ENCODE data around the gene EPB41L2.
"Not testable (repeated sequence)": the region's sequence is repeated elsewhere in the genome, so short reads cannot be mapped to it uniquely, and the experiment has no call there.

Gene EPB41L2

DNA sequence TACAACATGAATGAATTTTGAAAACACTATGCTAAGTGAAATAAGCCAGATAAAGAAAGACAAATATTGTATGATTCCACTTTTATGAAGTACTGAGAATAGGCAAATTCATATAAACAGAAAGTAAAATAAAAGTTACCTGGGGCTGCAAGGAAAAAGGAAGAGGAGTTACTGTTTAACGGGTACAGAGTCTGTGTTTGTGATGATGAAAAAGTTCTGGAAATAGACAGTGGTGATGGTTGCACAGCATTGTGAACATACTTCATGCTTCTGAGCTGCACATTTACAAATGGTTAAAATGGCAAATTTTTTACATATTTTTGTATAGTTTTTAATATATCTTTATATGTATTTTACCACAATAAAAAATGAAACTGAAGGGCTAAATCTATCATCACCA is 29.4 kb downstream of the EPB41L2 start:
- no peak for DNase-seq

DNA sequence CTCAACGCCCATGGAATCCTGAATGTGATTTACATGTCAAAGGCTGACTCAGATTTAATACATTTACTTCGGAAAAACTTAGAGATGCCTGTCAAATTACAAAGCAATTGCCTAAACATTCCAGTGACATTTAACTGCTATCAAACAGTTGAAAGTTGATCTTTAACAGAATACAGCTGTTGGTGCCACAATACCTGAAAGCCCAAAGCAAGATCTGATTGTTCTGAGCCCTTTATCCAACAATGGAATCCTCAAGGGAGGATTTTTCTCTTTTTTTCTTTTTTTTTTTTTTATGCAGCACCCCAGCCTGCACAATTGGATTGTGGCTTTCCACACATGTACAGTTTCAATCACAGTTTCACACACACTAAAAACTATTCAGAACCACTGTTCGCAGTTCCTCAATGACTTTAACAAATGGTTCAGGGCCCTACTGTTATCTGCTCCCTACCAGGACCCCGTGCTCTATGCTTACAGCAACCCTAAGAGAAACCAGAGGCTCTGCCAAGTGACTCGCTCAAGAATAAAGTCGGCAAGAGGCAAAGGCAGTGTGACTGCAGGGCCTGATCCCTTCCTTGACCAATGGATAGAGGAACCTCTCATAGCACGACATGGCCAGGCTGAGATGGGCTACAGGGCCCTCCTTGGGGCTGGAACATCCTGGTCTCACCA is 33.3 kb downstream of the EPB41L2 start:
- DNase-seq = no peak

DNA sequence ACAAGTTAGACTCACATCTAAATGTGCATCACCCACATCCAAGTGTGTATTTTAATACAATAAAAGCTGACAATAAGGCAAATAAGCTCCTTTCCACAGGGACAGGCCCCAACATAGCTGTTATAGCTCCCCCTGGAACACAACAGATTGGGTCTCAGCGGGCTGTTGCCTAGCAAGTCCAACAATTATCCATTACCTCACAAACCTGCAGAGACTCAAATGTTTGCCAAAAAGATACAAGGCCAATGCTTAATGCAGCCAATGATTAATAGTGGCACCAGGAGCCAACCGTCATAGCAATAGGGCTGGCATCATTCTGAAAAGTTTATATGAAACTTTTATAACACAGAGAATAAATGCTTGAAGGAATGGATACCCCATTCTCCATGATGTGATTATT is 35.7 kb downstream of the EPB41L2 start:
- no peak for DNase-seq

DNA sequence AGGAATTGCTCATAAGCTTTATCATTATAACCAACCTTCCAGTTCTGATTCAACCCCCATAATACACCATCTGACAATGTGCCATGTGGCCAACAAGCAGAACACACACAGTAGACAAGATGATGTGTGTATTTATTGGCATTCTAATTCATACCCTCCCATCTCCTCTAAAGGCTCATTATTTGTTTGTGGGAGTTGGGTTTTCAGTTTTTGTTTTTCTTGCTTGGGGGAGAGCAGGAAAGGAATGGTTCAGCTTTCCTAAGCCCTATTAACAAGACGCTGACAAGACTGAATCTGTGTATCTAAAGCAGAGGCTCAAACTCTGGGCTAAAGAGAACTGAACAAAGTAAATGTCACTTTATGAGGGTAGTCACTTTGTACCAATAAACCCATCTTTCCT is 36.8 kb downstream of the EPB41L2 start:
- DNase-seq = no peak

DNA sequence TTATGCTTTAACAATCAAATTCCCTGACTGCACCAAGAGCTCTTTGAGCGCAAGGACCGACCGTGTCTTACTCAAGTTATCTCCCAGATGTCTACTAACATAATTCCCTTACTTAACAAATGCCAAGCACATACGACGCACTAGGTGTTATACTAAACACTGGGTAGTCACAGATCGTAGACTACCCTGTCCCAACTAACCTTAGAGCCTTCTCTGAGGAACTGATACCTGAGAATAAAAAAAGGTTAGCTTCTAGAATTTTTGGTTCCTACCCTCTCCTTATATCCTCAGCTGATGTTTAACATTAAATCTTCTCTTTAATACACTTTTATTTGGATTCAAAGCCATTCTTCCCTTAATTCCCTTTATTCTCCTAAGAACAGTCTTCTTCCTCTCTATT is 38.5 kb downstream of the EPB41L2 start:
- no peak for DNase-seq

DNA sequence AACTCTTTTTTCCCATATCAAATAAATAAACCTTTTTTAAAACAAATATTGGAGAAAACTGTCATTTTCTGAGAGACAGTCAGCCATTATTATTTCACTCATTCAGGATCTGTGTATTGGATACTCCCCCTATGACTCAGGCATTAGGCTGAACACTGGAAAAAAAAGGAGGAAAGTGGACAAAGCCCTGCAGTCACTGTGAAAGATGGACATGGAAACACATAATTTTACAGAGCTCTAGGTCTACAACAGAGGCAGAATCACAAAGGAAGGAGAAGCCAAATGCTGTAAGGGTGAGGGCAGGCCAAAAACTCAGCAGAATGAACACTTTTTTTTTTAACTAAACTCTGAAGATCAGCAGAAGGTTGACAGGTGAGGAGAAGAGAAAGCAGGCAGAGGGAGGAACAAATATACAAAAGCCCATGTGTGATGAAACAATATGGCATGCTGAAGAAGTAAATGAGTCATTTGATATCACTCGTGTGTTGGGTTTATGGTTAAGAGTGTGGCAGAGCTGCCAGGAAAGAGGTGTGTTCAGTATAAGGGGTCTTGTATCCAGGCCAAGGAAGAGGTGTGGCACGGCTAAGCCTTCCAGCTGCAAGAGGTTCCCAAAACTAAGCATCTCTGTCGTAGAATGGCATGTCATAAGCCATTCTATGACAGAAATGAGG is 39.1 kb downstream of the EPB41L2 start:
- no peak for DNase-seq

DNA sequence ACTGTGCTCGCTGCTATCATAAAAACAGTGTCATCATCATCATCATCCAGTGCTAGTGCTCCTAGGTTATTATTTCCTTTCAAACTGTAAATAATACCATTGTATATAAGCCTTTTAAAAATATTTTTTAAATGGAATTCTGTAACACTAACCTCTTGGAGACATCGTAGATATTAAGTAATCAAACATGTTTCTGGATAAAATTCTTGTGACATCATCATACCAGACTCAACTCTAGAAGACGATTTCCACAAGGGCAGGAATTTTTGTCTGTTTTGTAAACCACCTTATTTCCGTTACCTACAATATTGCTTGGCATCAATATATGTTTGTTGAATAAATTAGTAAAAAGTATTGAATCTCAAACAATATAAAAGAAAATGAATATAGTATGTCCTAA is 40.4 kb downstream of the EPB41L2 start:
- DNase-seq = no peak

DNA sequence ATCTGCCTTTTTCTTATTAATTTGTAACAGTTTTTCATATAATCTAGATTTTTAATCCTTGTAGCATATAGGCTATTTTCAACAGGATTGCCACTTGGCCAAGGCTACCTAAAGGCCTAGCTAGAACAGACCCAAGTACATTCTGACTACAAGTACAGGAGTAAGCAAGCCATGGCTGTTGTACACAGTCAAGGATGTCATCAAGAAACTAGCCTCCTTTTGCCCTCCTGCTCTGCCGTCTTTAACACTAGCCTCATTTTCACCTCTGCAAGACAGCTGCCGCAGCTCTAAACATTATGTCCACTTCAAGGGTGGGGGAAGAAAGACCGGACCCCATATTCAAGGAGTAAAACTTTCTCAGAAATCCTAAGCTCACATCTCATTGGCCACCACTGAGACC is 45.1 kb downstream of the EPB41L2 start:
- DNase-seq = no peak

DNA sequence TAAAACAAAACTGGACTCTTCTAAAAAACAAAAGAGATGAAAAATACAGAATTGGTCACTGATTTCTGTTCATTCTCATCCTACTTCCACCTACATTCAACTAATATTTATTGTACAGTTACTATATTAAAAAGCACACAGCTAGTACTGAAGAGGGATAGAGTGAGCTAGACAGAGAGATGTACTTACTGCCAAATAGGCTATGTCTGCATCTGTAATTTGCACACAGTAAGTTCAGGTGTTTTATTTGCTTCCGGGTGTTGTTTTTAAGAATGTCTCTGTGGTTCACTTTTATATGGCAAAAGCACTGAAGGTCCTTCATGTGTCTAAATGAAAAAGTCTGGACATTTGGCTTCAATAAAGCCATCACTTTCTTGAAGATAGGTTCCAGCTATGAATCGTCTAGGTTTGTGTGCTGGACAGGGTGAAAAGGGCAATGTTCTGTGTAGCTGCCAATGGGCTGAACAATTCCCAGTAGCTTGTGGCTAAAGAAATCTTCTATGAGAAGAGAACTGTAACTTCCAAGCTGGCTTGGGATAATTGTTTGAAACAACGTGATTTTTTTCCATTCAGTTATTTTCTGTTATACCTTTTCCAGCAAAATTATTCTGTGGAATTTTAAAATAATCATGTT is 47.3 kb downstream of the EPB41L2 start:
- no peak for DNase-seq

DNA sequence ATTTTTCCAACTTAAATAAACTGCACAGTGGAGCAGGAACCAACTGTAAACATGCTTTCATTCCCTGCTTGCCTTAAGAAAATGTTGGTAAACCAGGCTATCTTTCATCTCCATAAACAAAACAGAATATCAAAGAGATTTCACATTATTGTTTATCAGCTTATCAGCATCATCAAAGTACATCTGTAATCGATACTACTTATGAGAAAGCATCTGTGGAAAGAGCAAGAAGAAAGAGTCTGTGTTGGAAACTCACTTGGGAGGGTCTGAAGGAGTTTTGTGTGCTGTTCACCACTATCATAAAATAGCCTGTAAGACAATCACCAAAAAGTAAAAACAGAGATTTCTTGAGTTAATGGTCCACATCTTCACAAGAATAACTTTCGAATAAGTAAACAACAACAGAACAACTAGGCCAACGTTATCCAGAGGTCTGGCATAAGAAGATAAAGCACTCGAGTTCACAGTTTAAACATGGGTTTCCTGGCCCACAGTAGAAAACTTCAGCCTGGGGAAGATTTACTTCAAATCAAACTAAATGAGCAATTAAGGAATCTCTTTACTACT is 47.9 kb downstream of the EPB41L2 start:
- no peak for DNase-seq

DNA sequence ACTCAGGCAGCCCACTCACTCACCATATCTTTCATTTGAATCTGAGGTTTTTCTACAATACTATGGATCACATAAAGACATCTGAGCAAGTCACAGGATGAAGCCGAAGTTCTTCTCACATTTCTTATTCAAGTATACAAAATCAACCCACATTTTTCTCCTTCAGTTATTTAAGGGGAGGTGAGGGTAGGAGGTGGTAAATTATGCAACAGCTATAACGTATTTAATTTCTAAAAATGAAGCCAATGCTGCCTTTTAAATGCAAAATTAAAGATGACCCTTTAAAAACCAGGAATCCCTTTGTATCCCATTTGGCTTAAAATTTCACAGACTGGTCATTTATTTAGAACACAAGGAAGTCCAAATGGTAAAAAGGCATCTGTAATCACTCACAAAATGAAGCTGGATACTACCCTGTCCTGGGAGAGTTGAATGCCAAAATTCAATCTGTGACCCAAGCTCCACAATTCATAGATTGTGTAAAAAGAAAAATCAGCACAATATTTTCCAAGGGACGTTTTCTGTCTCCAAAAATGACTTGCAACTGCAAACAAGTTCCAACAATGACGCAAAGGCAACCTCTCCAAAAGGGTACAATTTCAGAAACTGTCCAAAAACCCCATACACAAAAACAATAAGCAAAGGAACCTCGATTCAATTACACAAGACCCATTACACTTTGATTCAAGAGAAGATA is 48.8 kb downstream of the EPB41L2 start:
- DNase-seq = no peak

DNA sequence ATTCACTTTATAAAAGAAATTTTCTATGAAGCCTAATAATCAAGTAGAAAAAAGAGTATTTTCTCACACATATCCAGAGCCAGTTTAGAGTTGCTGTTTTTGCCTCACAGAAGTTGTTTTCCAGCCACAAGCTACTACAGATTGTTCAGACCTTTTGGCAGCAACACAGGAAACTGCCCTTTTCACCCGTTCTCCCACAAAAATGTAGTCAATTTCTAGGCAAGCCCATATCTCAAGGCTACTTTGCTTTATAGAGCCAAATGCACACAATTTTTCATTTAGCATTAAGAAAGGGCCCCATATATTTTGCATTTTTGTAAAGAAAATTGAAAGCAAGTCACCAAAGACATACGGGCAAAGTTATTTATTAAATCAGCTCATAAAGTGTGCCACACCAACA is 49.5 kb downstream of the EPB41L2 start:
- DNase-seq = no peak

DNA sequence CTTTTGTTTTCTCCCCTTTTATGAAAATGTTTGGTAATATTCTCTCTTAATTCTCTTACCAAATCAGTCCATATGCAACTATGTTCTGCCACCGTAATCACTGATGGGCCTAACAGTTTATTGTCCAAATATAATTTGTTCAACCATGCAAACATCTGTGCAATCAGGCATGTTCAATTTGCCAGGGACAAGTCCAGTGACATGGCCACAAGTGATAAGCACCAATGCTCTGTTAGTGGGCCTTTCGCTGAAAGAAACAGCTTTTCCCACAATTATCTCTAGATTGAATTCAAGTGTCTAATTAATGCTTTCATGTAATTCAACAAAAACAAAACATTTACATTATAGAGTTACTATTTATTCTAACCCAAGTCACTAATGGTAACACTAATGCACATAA is 53.3 kb downstream of the EPB41L2 start:
- DNase-seq = no peak

DNA sequence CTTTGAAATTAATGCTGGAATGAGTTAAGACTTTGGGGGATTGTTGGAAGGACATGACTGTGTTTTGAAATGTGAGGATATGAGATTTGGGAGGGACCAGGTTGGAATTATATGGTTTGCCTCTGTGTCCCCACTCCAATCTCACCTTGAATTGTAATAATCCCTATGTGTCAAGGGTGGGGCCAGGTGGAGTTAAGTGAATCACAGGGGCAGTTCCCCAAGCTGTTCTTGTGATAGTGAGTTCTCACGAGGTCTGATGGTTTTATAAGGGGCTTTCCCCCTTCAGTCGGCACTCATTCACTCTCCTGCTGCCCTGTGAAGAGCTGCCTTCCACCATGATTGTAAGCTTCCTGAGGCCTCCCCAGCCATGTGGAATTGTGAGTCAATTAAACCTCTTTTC is 54.1 kb downstream of the EPB41L2 start:
- not testable (repeated sequence) for DNase-seq

DNA sequence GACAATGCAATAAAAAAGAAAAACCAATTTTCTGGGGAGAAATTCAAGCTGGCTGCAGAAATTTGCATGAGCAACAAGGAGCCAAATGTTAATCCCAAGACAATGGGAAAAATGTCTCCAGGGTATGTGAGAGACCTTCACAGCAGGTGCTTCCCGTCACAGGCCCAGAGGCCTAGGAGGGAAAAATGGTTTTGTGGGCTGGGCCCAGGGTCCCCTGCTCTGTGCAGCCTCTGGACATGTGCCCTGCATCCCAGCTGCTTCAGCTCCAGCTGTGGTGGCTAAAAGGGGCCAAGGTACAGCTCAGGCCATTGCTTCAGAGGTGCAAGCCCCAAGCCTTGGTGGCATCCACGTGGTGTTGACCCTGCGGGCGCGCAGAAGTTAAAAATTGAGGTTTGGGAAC is 55.1 kb downstream of the EPB41L2 start:
- not testable (repeated sequence) for DNase-seq

DNA sequence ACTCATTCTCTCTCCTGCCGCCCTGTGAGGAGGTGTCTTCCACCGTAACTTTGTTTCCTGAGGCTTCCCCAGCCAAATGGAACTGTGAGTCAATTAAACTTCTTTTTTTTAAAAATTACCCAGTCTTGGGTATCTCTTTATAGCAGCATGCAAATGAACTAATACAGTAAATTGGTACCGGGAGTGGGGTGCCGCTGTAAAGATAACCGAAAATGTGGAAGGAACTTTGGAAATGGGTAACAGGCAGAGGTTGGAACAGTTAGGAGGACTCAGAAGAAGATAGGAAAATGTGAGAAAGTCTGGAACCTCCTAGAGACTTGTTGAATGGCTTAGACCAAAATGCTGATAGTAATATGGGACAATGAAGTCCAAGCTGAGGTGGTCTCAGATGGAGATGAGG is 55.8 kb downstream of the EPB41L2 start:
- DNase-seq = no peak

DNA sequence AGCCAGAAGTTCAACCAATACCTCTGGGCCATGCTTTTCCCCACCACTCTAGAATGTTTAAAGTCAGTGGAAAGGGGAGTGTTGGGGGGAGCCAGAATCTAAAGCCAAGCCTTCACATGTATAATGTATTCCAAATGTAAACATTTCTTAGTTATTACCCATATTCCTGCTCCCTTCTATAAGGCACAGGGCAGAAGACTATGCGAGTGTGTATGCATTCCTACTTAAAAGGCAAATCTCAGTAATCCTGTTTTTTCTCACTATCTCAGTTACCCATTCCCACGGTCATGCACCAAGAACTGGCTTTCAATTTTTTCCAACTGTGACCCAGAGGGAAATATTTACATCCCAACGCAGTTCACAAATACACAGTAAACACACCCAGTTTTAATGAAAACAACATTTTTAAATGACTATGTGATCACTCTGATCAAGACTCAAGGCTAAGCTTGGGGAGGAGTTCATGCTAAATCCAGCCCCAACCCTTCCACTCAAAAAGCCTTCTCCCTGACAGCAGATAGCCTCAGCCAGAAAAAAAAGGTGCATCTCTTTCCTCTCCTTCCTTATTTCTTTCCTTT is 57.5 kb downstream of the EPB41L2 start:
- no peak for DNase-seq

DNA sequence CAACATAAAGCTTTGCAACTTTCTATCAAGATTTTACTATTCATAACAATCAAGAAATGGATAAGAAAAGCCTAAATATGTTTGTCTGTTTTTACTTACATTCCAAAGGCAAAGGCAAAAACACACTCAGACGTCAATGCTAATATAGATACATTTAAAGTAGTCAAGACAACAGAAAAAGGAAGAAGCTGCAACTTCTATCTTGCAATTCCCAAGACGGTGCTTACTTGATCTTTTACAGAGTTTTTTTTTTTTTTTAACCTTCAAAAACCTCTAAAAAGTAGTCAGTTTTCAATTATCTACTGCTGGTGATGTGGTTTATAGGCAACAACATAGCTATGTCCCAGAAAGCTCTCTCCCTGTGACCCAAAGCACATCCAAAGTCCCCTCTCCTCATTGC is 58.1 kb downstream of the EPB41L2 start:
- no peak for DNase-seq

DNA sequence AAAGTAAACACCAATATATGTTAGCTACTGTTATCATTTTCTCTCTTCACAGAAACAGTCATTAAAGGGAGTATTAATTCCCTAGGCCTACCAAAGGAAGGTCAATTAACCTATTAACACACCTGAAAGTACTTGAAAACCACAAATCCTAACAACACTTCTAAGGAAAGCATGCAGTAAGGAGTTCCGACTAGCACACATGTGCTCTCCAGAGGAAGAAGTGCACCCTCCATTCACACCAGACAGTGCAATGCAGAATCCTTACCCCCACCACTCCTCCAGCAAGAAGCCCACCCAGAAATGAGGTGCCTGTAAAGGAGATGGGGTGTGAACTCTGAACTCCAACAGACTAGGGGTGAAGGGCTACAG is 58.7 kb downstream of the EPB41L2 start:
- no peak for DNase-seq

DNA sequence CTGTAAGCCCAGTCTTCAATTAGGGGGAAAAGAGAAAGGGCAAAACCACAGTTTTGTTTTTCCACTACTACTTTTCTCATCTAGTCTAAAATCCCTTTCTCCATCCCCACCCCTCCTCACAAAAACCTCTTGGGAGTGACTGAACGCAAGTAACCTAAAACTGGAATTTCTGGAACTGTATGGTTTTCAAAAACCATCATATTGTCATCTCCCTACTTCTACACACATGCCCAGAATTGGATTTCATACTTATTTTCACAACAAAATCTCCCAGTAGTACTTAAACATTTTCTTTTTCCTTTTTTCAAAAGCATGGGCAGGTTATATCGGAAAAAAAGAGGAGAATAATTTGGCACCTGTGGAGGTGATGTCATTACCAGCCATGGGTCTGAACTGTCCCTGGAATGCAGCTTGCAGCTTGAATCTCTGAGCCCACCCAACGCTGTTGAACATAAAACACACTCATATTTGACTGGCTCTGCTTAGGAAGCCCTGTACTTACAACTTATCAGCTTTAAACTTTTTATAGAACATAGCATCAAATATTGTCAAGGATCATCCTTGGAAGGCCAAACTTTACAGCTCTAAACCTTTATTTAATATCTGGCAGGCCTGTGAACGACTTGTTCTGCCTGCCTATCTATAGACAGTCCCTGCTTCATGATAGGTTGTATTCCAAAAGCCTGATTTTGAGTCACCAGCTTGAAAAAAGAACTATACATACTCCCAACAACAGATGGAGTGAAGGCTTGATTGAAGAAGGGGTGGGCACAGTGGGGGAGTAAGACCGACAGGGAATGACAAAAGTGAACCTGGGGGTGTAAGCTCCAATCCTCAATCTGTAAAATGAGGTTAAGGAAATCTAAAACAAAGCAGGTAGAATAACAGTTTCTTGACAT is 59.3 kb downstream of the EPB41L2 start:
- DNase-seq = no peak

DNA sequence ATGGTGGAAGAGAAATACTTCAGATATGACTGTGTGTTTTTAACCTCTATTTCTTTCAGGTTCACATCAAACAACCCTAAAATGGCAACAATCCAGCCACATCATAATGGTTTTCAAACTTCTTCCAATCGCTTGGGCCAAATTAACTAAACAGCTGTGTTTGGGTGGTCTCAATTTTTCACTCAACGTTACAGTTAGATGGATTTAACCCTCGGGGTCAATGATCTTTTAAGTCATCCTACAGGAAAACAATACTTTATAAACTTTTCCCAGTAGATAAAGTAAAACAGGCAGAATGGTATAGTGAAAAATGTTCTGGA is 60.4 kb downstream of the EPB41L2 start:
- no peak for DNase-seq

DNA sequence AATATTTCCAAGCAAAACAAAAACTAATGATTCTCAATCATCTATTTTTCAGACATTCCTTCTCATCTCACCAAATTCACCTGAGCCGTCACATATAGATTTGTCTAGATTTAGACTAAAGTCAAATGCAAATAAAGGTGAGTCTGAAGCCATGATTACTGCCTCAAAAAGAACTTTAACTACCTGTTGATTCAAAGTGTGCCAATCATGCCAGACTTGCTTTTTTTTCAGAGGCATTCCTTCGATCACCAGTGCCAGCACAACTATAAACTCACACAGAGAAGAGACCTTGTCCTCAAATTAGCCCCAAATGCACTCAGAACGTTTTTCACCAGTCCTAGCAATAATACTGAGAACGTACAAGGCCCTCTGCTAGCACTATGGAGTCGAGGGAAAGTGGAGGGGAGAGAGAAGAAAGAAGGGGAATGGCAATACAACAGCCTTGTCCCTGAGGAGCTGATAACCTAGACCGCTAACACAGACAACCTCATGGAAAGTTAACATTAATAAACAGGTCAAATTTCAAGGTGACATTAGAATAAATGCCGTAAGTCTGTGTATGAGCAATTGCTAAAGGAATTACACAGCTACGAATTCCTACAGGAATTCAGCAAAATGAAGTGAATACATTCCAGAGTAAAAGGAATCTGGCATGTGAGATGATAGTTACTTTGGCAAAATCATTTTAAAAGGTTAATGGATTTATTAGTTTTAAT is 60.9 kb downstream of the EPB41L2 start:
- DNase-seq = no peak
